ENCODE measurements around the gene ARHGAP21. TPM values are rescaled to one million over a fixed set of nuclear protein-coding genes. Genes with fewer than 3 reads are reported as not detected.

ARHGAP21 gene
- polyA plus RNA-seq, 2 of the 4 experiments (the other 2 are of a cell fraction) = 30.5 to 84.4 TPM

- no peak for TF ChIP-seq EHF (CRISPR knock-in tag; IDR thresholded peaks at IDR 0.05)
- no peak for TF ChIP-seq HOXB13 (CRISPR knock-in tag; IDR thresholded peaks at IDR 0.05; ENCODE audit: low read depth)
- no peak for TF ChIP-seq SREBF2 (IDR thresholded peaks at IDR 0.05)
- no peak for TF ChIP-seq ZSCAN20 (CRISPR knock-in tag; IDR thresholded peaks at IDR 0.05)
- no peak for TF ChIP-seq REST (IDR thresholded peaks at IDR 0.05)
- TF ChIP-seq PHF8 (IDR thresholded peaks at IDR 0.05; ENCODE audit: borderline replicate concordance, low read depth) = no peak
- TF ChIP-seq RFX5 (IDR thresholded peaks at IDR 0.05) = no peak
- TF ChIP-seq POLR2A (IDR thresholded peaks at IDR 0.05; ENCODE audit: low read length) = no peak
- no peak for TF ChIP-seq RARB (CRISPR knock-in tag; IDR thresholded peaks at IDR 0.05)
- no peak for TF ChIP-seq EP300 (IDR thresholded peaks at IDR 0.05)
- no peak for TF ChIP-seq RCOR1 (IDR thresholded peaks at IDR 0.05; ENCODE audit: low read depth, low read length)
- TF ChIP-seq KDM5A (IDR thresholded peaks at IDR 0.05) = no peak
- TF ChIP-seq, protein P1, sequence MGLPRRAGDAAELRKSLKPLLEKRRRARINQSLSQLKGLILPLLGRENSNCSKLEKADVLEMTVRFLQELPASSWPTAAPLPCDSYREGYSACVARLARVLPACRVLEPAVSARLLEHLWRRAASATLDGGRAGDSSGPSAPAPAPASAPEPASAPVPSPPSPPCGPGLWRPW (IDR thresholded peaks at IDR 0.05) = no peak
- no peak for TF ChIP-seq FOSB (CRISPR knock-in tag; IDR thresholded peaks at IDR 0.05)
- no peak for TF ChIP-seq ZFP36 (IDR thresholded peaks at IDR 0.05; ENCODE audit: borderline replicate concordance, partially characterized antibody)
- no peak for TF ChIP-seq HOXA7 (CRISPR knock-in tag; IDR thresholded peaks at IDR 0.05)
- no peak for TF ChIP-seq NR3C1 (IDR thresholded peaks at IDR 0.05)
- no peak for TF ChIP-seq EHMT2 (IDR thresholded peaks at IDR 0.05; ENCODE audit: low read depth)
- TF ChIP-seq JUNB (IDR thresholded peaks at IDR 0.05) = peak; percentile 42
- TF ChIP-seq, protein P2, sequence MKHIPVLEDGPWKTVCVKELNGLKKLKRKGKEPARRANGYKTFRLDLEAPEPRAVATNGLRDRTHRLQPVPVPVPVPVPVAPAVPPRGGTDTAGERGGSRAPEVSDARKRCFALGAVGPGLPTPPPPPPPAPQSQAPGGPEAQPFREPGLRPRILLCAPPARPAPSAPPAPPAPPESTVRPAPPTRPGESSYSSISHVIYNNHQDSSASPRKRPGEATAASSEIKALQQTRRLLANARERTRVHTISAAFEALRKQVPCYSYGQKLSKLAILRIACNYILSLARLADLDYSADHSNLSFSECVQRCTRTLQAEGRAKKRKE (CRISPR knock-in tag; IDR thresholded peaks at IDR 0.05; ENCODE audit: low read depth) = no peak
- TF ChIP-seq POLR2AphosphoS2 (conservative IDR thresholded peaks at IDR 0.05; ENCODE audit: low read length) = no peak
- TF ChIP-seq CTCF (IDR thresholded peaks at IDR 0.05) = peak; percentile 95
- TF ChIP-seq MAZ (IDR thresholded peaks at IDR 0.05; ENCODE audit: borderline replicate concordance, low read depth, low read length) = no peak
- peak; percentile 93 for TF ChIP-seq SMC3 (IDR thresholded peaks at IDR 0.05)
- TF ChIP-seq HMGXB4 (CRISPR knock-in tag; IDR thresholded peaks at IDR 0.05; ENCODE audit: borderline replicate concordance) = no peak
- TF ChIP-seq RNF2 (IDR thresholded peaks at IDR 0.05; ENCODE audit: borderline replicate concordance, low read depth) = no peak
- no peak for TF ChIP-seq NPAS2 (CRISPR knock-in tag; IDR thresholded peaks at IDR 0.05; ENCODE audit: borderline replicate concordance)
- TF ChIP-seq HDAC2 (IDR thresholded peaks at IDR 0.05) = no peak
Observed at GRCh38 chr10:24642921-24643678, 80.6 kb downstream of the ARHGAP21 start (continued).

Data from A549 (cell line).